ENCODE results near the gene TCF20. TPM values are rescaled to one million over a fixed set of nuclear protein-coding genes. Genes with fewer than 3 reads are reported as not detected.

The TCF20 gene
- total RNA-seq, 1 donor from 2014 or later: 47.4 TPM

DNA sequence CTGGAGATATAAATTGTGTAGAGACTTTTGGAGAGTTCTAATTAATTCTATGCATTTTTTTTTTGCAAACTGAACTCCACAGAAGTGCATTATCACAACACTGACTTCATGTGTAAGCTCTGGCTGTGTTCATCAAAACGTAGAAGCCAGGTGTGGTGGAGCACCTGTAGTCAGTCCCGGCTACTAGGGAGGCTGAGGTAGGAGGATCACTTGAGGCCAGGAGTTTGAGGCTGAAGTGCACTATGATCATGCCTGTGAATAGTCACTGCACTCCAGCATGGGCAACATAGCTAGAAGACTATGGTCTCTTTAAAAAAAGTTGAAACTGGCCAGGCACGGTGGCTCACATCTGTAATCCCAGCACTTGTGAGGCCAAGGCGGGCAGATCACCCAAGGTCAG lies 20.6 kb downstream of the TCF20 start:
- H3K9me3 ChIP-seq: no peaks in the 10 kb centered on the region
- TF ChIP-seq, protein P1, sequence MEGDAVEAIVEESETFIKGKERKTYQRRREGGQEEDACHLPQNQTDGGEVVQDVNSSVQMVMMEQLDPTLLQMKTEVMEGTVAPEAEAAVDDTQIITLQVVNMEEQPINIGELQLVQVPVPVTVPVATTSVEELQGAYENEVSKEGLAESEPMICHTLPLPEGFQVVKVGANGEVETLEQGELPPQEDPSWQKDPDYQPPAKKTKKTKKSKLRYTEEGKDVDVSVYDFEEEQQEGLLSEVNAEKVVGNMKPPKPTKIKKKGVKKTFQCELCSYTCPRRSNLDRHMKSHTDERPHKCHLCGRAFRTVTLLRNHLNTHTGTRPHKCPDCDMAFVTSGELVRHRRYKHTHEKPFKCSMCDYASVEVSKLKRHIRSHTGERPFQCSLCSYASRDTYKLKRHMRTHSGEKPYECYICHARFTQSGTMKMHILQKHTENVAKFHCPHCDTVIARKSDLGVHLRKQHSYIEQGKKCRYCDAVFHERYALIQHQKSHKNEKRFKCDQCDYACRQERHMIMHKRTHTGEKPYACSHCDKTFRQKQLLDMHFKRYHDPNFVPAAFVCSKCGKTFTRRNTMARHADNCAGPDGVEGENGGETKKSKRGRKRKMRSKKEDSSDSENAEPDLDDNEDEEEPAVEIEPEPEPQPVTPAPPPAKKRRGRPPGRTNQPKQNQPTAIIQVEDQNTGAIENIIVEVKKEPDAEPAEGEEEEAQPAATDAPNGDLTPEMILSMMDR (IDR thresholded peaks at IDR 0.05): no peak
- no peak overlapping the region for H3K27ac ChIP-seq
- H3K36me3 ChIP-seq: no peaks in the 10 kb centered on the region
- H3K4me3 ChIP-seq: no peak overlapping the region
- H3K27me3 ChIP-seq: no peaks in the 10 kb centered on the region
- no peaks in the 10 kb centered on the region for H3K4me1 ChIP-seq
- DNase-seq: no peak
- no peak for ATAC-seq
- intact Hi-C loops (cut with DNase I): no loop called here

GRCh38 chr22:42248995-42249394 lies 21.5 kb downstream of the TCF20 start:
- Histone ChIP-seq H3K36me3 (no peaks in the 10 kb centered on the region), H3K27ac (no peak overlapping the region), H3K27me3 (no peaks in the 10 kb centered on the region), H3K9me3 (no peaks in the 10 kb centered on the region), H3K4me1 (no peaks in the 10 kb centered on the region), H3K4me3 (no peak overlapping the region)
- intact Hi-C loops (cut with DNase I): no loop called here
- DNase-seq (no peak), ATAC-seq (no peak)
- TF ChIP-seq, protein P1 (IDR thresholded peaks at IDR 0.05): no peak

- TF ChIP-seq, protein P1 (IDR thresholded peaks at IDR 0.05): no peak
- no peak overlapping the region for H3K27ac ChIP-seq
- H3K4me3 ChIP-seq: no peak overlapping the region
- H3K9me3 ChIP-seq: no peaks in the 10 kb centered on the region
- H3K27me3 ChIP-seq: no peaks in the 10 kb centered on the region
- H3K4me1 ChIP-seq: no peaks in the 10 kb centered on the region
- no peak for ATAC-seq
- no peaks in the 10 kb centered on the region for H3K36me3 ChIP-seq
- intact Hi-C loops (cut with DNase I): no loop called here
- no peak for DNase-seq
These were observed 22.9 kb downstream of the TCF20 start for GRCh38 chr22:42247596-42247995.

- TF ChIP-seq, protein P1 (IDR thresholded peaks at IDR 0.05): no peak
- ATAC-seq: no peak
- no peaks in the 10 kb centered on the region for H3K27me3 ChIP-seq
- no peak for DNase-seq
- H3K4me3 ChIP-seq: no peak overlapping the region
- no peaks in the 10 kb centered on the region for H3K4me1 ChIP-seq
- no peaks in the 10 kb centered on the region for H3K9me3 ChIP-seq
- H3K27ac ChIP-seq: no peak overlapping the region
- intact Hi-C loops (cut with DNase I): no loop called here
- H3K36me3 ChIP-seq: no peaks in the 10 kb centered on the region
These were observed 26.7 kb downstream of the TCF20 start for GRCh38 chr22:42243802-42244060.

GRCh38 chr22:42236848-42237247 lies 33.6 kb downstream of the TCF20 start:
- TF ChIP-seq, protein P1 (IDR thresholded peaks at IDR 0.05): no peak
- Histone ChIP-seq H3K27ac (no peak overlapping the region), H3K36me3 (no peaks in the 10 kb centered on the region), H3K4me1 (no peaks in the 10 kb centered on the region), H3K9me3 (no peaks in the 10 kb centered on the region), H3K4me3 (no peak overlapping the region), H3K27me3 (no peaks in the 10 kb centered on the region)
- DNase-seq: no peak
- ATAC-seq: no peak
- intact Hi-C loops (cut with DNase I): no loop called here

DNA sequence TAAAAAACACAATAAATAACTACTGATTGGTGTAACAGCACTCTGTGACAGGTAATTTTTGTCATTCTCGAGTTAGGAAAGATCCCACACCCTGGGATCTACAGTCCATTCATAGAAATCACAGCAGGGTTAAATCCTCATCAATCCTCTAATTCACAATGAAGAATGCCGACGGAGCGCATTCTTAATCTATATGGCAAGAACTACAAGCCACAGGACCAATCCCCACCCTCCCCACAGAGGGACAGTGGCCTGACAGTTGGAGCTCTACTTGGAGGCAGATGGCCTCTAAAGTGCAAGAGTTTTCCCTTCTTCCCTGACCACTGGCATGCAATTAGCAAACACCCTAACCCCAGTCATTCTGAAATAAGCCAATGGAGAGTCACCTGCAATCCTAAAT lies 34.2 kb downstream of the TCF20 start:
- Histone ChIP-seq H3K9me3 (no peaks in the 10 kb centered on the region), H3K27ac (no peak overlapping the region), H3K4me3 (no peak overlapping the region), H3K27me3 (no peaks in the 10 kb centered on the region), H3K36me3 (no peaks in the 10 kb centered on the region), H3K4me1 (no peaks in the 10 kb centered on the region)
- TF ChIP-seq, protein P1 (IDR thresholded peaks at IDR 0.05): no peak
- intact Hi-C loops (cut with DNase I): no loop called here
- DNase-seq: no peak
- no peak for ATAC-seq
